NCI-H2227 (cell line): ENCODE results near the gene FNDC3A.

Source experiments
- DNase-seq: peaks from one replicate; lab custom pipeline; 2025; ENCODE audit not compliant: unreplicated experiment; lab: John Stamatoyannopoulos, UW

Gene FNDC3A, protein sequence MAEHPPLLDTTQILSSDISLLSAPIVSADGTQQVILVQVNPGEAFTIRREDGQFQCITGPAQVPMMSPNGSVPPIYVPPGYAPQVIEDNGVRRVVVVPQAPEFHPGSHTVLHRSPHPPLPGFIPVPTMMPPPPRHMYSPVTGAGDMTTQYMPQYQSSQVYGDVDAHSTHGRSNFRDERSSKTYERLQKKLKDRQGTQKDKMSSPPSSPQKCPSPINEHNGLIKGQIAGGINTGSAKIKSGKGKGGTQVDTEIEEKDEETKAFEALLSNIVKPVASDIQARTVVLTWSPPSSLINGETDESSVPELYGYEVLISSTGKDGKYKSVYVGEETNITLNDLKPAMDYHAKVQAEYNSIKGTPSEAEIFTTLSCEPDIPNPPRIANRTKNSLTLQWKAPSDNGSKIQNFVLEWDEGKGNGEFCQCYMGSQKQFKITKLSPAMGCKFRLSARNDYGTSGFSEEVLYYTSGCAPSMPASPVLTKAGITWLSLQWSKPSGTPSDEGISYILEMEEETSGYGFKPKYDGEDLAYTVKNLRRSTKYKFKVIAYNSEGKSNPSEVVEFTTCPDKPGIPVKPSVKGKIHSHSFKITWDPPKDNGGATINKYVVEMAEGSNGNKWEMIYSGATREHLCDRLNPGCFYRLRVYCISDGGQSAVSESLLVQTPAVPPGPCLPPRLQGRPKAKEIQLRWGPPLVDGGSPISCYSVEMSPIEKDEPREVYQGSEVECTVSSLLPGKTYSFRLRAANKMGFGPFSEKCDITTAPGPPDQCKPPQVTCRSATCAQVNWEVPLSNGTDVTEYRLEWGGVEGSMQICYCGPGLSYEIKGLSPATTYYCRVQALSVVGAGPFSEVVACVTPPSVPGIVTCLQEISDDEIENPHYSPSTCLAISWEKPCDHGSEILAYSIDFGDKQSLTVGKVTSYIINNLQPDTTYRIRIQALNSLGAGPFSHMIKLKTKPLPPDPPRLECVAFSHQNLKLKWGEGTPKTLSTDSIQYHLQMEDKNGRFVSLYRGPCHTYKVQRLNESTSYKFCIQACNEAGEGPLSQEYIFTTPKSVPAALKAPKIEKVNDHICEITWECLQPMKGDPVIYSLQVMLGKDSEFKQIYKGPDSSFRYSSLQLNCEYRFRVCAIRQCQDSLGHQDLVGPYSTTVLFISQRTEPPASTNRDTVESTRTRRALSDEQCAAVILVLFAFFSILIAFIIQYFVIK

DNA sequence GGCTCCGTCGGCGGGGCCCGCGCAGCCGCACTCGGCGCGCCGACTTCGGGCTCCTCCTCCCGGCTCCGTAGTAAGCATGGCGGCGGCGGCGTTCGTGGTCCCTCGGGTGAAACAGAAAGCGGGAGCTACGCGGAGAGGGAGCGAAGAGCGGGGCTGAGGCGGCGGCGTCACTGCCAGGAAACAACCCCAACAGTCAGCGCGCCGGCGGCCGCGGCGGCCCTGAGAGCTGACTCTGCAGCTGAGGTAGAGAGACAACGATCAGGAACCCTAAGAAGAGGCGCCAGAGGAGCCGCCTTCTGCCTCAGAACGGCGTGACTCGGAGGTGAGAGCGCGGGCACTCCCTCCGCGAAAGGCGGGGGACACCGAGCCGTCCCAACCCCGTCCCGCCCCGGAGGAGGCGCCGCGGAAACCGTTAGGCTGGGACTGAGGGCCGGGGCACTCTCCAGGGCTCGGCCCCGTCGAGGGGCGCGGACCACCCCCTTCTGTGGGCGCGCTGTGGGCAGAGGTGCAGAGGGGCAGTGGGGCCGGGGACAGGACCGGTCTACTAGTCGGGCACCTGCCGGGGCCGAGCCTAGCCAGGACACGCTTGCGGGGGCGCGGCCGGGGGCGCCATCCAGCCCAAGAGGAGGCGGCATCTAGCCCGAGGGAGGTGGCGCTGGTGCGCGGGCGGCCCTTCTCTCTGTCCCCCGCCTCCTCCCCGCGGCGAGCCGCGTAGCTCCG is at the start of gene FNDC3A:
Gene FNDC3A (plus strand): TSS at position 57 of the 720 bp plus-strand sequence. CDS start 30,279 bp downstream, outside the sequence.
- peak; percentile 87 for DNase-seq

DNA sequence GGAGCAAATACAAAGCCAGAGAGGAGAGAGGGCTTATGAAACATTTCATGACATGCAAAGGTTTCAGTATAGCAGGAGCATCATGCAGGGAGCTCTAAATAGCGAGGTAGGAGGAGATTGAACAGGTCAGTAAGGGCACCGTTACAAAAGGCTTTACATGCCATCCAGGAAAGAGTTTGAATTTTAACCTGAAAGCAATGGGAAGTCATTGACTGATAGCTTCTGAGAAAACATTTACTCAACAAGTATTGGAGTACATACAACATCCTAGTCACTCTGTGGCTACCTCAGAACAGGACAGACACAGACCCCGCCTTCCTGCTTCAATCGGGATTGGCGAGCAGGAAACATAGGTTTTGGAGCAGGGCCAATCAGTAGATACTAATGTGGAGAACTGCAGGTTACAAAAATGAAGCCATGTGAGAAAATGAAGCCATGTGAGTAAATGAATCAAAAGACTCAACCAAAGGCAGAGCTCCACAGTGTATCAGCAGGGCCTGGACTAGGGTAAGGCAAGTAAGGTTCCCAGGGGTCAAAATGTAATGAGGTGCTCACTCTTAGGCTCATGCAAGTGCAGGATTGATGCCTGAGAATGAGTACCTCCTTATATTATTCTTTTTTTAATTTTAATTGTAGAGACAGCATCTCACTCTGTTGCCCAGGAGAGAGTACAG is 46.8 kb upstream of the FNDC3A start:
- DNase-seq: no peak

DNA sequence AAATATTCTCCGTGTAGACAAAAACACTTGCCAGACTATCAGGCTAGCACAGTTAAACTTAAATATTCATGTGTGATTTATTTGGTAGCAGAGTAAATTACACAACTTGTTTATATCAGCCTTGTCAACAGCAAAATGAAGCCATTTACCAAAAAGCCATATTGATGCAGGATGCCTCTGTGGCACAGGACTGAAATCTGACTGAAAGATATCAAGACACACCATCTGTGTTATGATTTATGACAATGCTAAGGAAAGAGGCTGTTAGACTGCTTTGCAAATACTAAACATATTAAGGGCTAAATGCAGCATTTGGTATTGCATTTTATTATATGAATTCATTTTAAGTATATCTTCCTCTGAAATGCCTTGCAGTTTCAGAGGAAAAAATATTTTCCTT is 44.8 kb upstream of the FNDC3A start:
- no peak for DNase-seq

DNA sequence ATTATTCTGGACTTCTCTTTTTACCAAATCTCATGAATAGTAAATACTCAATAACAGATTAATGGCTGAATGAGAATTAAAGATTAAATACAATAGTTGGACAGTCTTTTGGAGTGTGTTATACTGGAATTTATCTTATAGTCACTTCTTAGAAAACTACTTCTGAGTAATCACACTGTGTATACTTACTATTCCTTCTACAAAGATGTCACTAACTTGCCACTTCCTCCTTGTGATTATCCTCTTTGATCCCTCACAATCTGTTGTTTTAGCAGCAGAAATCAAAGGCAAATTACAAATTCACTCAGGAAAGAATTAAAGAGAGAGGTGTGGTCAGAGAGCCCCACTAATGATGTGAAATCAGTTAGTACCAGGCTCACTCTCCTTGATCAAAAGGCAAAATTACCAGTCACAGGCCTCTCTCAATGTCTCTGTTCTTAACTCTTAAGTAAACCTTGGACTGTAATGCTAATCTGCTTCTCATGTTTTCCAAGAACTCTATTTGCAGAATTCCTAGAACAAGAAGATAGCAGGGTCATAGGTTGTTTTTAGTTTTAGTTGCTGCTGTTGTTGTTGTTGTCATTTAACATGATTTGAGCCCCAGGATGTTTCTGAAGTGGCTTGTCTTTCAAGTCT is 37.3 kb upstream of the FNDC3A start:
- DNase-seq: no peak

DNA sequence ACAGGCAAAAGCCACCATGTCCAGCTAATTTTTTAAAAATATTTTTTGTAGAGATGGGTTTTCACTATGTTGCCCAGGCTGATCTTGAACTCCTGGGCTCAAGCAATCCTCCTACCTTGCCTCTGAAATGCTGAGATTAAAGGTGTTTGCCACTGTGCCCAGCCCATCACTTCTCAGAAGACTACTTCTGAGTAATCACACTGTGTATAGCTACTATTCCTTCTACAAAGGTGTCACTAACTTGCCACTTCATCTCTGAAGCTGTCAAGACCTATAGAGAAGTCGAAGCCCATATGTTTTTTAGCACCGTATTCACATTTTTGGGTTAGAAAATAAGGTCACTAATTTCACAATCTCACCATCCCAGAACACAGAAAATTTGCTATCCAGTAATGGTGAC is 36.0 kb upstream of the FNDC3A start:
- no peak for DNase-seq

DNA sequence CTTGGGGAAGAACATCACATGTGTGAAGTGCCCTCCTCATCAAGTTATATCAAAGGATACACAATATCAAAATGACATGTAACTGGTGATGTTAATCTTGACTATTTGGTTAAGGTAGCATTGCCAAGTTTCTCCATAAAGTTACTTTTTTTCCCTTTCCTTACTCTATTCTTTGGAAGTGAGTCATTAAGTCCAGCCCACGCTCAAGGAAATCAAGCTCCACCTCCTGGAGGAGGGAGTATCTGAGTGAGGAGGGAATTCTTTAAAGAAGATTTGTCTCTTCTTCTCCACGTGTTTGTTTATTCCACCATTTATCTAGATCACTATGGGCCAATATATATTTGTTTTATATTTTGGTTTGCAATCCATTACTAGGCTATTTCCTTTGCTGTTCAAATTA is 33.6 kb upstream of the FNDC3A start:
- no peak for DNase-seq

DNA sequence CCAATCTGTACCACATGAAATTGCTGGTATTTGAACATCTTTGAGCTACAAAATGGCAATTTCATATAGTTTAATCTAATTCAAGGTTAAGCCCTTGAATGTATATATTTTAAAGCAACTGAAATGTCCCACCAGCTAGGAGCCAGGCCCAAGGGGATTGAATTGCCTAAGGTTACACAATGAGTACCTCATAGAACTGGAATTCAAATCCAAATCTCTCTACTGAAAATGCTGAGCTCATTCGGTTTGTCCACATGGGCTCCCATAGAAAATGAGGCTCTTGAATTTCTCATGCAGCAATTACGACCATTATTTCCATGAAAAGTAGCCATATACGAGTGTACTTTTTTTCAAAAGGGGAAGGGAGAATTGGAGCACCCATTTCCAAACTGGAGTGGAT is 31.5 kb upstream of the FNDC3A start:
- no peak for DNase-seq

DNA sequence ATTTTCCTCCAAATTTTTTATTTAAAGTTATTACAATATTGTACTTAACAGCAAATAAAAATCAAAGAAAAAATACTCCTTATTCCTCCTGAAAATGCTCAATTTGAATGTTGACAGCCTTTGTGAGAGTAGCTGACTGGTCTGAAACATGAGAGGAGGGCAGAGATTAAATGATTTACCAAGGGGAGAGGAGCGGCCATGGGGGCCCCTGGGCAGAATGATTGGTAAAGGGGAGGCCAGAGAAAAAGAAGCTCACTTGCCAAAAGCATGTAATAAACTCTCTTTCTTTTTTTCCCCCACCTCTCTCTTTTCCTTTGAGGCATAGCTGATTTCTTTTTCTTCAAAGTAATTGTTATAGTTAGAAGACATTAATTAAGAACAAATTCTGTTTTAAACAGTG is 30.1 kb upstream of the FNDC3A start:
- DNase-seq: no peak

DNA sequence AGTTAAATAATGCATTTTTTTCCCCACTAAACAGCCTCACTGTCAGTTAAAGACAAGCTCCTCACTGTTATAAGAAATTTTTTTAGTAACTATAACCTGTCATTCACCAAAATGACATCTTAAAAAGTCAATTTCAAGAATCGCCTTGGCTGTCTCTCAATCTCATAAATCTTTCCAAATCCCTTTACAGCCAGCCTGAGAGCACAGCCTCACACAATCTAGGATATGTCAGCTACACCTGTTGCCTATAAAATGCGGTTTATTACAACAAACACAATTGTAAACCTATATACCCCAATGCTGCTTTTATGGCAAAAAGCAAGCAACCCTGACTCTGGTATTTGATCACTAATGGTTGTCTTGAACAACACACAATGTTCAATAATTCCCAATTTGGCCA is 29.5 kb upstream of the FNDC3A start:
- DNase-seq: no peak

DNA sequence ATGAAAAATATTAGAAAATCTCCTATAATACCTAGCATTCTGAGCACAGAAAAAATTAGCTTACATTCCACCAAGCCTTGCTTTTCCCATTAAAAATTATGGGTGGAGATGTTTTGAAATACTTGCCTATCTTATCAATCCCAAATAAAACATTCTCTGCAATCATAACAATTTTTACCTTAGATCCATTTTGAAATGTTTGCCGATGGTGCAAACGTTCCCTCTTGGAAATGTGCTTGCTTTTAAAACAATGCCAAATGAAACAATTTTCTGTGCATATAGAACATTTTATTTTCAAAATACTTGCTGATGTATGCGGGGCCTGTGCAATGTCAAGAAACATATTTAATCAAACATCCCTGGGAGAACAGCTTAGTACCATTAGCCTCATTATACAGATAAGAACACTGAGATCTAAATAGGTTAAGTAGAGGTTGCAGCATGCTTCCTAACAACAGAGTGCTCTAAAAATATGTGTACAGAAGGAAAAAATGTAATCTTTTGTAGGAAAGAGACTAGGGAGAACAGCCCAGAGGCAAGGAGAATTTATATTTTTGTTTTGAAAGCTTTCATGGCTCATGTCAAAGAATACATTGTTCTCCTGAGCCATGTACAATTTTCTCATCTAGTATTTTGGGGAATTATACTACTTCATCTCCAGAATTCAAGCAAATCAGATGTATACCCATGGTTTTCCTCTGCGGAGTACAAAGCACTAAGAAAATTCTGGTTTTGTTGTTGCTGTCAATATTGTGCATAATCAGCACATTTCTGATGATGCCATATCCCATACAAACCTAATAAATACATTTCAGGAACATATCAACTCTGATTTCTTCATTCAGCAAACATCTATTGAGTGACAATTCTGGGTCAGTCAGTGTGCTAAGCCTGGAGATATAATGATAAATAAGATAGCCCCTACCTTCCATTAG is 25.9 kb upstream of the FNDC3A start:
- DNase-seq: no peak

DNA sequence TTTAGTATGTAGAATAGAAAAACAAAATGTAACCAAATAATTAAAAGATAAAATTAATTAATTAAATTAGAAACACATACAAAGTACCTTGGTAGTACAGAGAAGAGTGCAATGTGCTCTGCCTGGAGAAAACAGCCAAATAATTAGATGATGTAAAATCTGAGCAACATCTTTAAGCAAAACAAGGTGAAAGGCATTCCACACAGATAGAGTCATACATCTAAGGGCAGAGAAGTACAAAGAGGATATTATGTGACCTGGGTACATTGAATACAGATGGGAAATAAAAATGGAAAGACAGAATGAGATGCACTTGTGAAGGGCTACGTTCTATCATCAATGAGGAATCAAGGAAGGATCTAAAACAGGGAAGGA is 25.2 kb upstream of the FNDC3A start:
- no peak for DNase-seq

DNA sequence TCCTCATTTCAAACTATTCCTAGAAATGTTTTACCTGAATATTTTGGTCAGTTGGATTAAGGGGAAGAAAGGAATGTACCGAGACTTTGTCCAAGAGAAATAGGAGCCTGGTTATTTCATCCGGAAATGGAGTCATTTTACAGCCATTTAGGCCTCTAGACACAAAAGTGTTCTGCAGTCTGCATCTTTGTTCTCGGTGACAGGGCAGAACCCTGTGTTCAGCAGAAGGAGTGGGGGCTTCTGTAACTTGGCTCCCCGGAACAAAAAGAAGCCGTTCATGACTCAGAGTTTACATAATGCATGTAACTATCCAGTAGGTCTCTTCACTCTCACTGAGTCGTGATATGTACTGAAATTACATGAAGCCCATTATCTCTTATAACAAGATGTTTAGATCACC is 21.6 kb upstream of the FNDC3A start:
- no peak for DNase-seq

DNA sequence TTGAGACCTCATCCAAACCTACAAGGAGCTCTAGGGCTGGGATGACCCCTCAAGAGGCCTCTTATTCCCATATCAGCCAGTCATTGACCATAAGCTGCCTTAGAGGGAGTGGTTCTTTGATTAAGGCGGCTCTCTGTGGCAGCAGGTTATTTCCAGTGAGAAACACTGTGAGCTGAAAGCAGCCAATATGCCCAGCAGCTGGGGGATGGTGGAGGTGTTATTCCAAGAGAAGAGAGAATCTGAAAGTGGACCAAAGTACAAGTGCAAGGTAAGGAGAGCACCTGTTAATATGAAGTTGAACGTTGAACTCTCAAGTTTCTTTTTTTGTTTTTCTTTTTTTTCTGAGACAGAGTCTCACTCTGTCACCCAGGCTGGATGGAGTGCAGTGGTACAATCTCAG is 20.2 kb upstream of the FNDC3A start:
- no peak for DNase-seq

DNA sequence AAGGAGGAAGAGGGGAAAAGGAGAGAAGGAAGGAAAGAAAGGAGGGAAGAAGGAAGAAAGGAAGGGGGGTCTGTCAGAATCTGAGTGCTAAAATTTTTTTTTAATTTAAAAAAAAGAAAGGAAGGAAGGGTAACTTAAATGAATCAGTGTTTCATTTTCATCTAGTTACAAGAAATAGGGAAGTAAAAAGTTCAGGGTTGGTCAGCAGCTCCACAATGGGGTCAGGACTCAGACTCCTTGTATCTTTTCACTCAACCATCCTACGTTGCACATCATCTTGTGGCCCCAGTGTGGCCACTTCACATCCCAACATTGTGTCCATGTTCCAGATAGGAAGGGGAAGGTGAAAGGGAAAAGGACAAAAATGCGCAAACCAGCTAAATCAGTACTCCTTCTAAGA is 14.3 kb upstream of the FNDC3A start:
- no peak for DNase-seq

DNA sequence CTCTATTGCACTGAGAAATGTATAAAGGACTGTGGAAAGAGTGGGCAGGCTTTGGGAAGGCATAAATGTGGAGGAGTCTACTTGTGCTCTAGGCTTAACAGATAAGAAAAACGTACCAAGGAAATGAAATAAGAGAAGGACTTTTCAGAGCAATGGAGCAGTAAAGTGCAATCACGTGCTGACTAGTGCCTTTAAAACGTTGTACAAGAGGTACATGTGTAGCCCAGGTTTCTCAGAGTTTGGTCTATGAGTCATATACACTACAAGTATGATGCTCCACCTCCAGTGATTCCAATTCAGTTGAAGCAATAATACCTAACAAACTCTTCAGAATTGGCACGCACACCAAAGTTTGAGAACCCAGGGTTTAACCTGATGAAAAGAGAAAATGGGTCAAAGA is 13.4 kb upstream of the FNDC3A start:
- no peak for DNase-seq

DNA sequence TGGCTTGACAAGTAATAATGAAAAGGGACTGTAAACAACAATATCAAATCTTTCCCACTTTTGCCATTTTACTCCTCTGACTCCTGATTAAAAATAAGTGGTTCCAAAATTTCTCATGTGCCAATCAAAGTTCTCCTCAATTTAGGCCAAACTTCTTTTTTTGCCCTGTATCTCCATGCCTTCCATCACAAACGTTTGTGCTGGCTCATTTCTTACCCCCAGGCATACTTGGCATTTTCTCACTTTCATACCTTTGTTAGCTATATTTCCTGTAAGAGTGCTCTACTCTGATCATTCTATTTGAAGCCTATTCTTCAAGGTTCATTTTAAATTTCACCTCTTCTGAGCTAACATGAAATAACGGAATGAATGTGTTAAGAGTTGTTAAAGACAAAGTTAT is 10.0 kb upstream of the FNDC3A start:
- no peak for DNase-seq

DNA sequence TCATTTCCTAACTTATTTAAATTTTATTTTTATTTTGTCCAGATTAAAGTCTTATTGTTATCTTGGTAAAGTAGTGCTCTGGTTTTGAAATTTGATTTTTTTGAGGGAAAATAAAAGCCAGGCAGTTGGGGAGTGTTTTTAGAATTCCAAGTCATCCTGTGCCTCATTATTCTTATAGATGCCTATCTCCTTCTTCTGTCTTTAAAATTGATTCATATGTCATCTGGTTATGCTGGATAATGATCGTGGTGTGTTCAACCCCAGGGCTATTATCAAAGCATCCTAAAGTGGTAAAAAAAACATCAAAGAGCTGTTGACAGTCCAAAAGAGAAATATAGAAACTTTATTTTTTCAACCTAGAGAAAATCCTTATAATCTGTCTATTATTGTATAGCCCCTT is 6.0 kb upstream of the FNDC3A start:
- no peak for DNase-seq

DNA sequence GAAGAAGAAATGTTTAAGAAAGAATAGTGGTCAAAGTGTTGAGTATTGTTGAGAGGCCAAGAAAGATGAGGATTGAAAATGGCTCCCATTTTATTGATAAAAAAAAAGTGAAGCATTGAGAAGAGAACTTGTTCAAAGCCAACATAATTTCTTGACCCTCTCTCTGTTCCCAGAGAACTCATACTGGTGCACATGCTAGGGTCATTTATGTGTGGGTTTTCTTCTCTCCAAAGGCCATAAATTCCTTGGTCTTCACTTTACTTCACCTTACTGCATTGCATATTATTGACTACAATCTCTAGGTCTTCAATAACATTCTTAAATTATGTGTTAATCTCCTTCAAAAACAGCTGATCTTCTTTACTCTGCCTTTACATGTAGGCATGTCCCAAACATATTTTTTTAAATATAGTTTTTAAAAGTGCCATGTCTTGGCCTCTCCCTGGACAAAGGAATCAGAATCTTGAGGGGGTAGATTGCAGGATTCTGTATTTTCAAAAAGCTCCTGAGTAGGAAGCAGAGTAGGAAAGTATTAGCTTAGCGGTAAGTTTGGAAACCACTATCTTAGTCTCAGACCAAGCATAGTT is 1.8 kb upstream of the FNDC3A start:
- no peak for DNase-seq
